SK-N-SH (cell line): ENCODE measurements around the gene ZNF81. TPM values are rescaled to one million over a fixed set of nuclear protein-coding genes. Genes with fewer than 3 reads are reported as not detected.
"Not testable (repeated sequence)": the region's sequence is repeated elsewhere in the genome, so short reads cannot be mapped to it uniquely, and the experiment has no call there.

ENCODE experiments used
- CTCF ChIA-PET: fragments of 300-600, 350-600 bp; formaldehyde crosslinking; extraction: SDS; loops from one replicate; lab custom pipeline; 2021; lab: Yijun Ruan, JAX
- POLR2A ChIA-PET: fragments of 350-600 bp; sonication (Branson Sonifier 250); formaldehyde crosslinking; extraction: SDS; loops from one replicate; lab custom pipeline; 2020; ENCODE audit warnings: antibody characterized with exemption, inconsistent platforms; lab: Yijun Ruan, JAX
- DNase-seq: peaks from one replicate; pipeline ENCODE4 v3.0.0; 2012
- H2AFZ ChIP-seq: fragments of 200-600 bp; sonication (generic); 2 replicates; pipeline ENCODE4 v1.8.1; 2016; ENCODE audit warnings: antibody characterized with exemption, mild to moderate bottlenecking, low read depth
- H3F3A ChIP-seq: fragments of 200-600 bp; sonication (generic); replicated peaks from 2 replicates; pipeline ENCODE3; 2016; ENCODE audit warnings: antibody characterized with exemption, mild to moderate bottlenecking; ENCODE audit not compliant: insufficient read depth
- H3K27ac ChIP-seq, 2 experiments: fragments of 200-500 bp in 1 of 2; fragments of 200-600 bp in 1 of 2; sonication (Bioruptor generic) in 1 of 2; sonication (generic), shearing (Covaris generic) in 1 of 2; 2 replicates each; pipeline versions ENCODE4 v1.5.1 to v1.6.1; 2014 to 2016; ENCODE audit warnings: low read depth in 2 of 2, inconsistent platforms in 1 of 2, low read length in 1 of 2, mild to moderate bottlenecking in 1 of 2, mixed read lengths in 1 of 2
- H3K27me3 ChIP-seq: fragments of 200-600 bp; sonication (generic), shearing (Covaris generic); 2 replicates; pipeline ENCODE4 v1.6.1; 2016; ENCODE audit warnings: mixed run types; ENCODE audit not compliant: insufficient read depth
- H3K36me3 ChIP-seq, 2 experiments: fragments of 200-500 bp in 1 of 2; fragments of 200-600 bp in 1 of 2; sonication (Bioruptor generic) in 1 of 2; sonication (generic) in 1 of 2; replicated peaks in 1 of 2; 2 replicates each; pipeline versions ENCODE3 to v1.5.1; 2014 to 2016; ENCODE audit warnings: low read length in 1 of 2, mild to moderate bottlenecking in 1 of 2; ENCODE audit not compliant: insufficient read depth in 2 of 2, control insufficient read depth in 1 of 2
- H3K4me1 ChIP-seq, 2 experiments: fragments of 200-500 bp in 1 of 2; fragments of 200-600 bp in 1 of 2; sonication (Bioruptor generic) in 1 of 2; sonication (generic), shearing (Covaris generic) in 1 of 2; 2 replicates each; pipeline versions ENCODE4 v1.5.1 to v1.6.1; 2014 to 2016; ENCODE audit warnings: low read depth in 1 of 2, low read length in 1 of 2, mixed run types in 1 of 2; ENCODE audit not compliant: insufficient read depth in 2 of 2, control insufficient read depth in 1 of 2
- H3K4me2 ChIP-seq: fragments of 200-600 bp; sonication (generic), shearing (Covaris generic); 2 replicates; pipeline ENCODE4 v1.6.1; 2017; ENCODE audit warnings: mixed run types
- H3K4me3 ChIP-seq, 2 experiments: fragments of 200-500 bp in 1 of 2; fragments of 200-600 bp in 1 of 2; sonication (Bioruptor generic) in 1 of 2; sonication (generic), shearing (Covaris generic) in 1 of 2; 2 replicates each; pipeline versions ENCODE4 v1.5.1 to v1.8.1; 2014 to 2016; ENCODE audit warnings: low read depth in 2 of 2, inconsistent platforms in 1 of 2, low read length in 1 of 2, mild to moderate bottlenecking in 1 of 2, mixed read lengths in 1 of 2, moderate library complexity in 1 of 2
- H3K79me2 ChIP-seq: fragments of 200-600 bp; sonication (generic); 2 replicates; pipeline ENCODE4 v1.8.1; 2017; ENCODE audit warnings: mild to moderate bottlenecking; ENCODE audit not compliant: insufficient read depth
- H3K9ac ChIP-seq: fragments of 200-600 bp; sonication (generic); 2 replicates; pipeline ENCODE4 v1.6.1; 2017; ENCODE audit warnings: mixed run types
- H3K9me2 ChIP-seq: fragments of 200-600 bp; sonication (generic); 2 replicates; pipeline ENCODE4 v1.6.1; 2017; ENCODE audit warnings: mixed run types
- H3K9me3 ChIP-seq: fragments of 200-600 bp; sonication (generic); 2 replicates; pipeline ENCODE4 v1.6.1; 2017; ENCODE audit warnings: mixed run types, mild to moderate bottlenecking, moderate library complexity
- H4K20me1 ChIP-seq: fragments of 200-600 bp; sonication (generic); 2 replicates; pipeline ENCODE4 v1.6.1; 2017; ENCODE audit warnings: mild to moderate bottlenecking, mixed run types; ENCODE audit not compliant: insufficient read depth
- EP300 ChIP-seq, 2 experiments: IDR thresholded peaks; 2 replicates each; pipeline versions ENCODE4 v1.4.0 to v1.6.1; 2012; ENCODE audit warnings: borderline replicate concordance in 1 of 2, low read depth in 1 of 2, low read length in 1 of 2
- POLR2AphosphoS5 ChIP-seq: IDR thresholded peaks from 2 replicates; pipeline ENCODE4 v1.6.1; 2012; ENCODE audit warnings: low read depth, low read length
- RCOR1 ChIP-seq: fragments of 150-350 bp; IDR thresholded peaks from 2 replicates; pipeline ENCODE4 v1.6.1; 2017; ENCODE audit warnings: antibody characterized with exemption, low read length
- SIN3A ChIP-seq: IDR thresholded peaks from 2 replicates; pipeline ENCODE4 v1.6.1; 2012; ENCODE audit warnings: low read depth, mild to moderate bottlenecking, low read length, moderate library complexity, borderline replicate concordance
- TEAD4 ChIP-seq: IDR thresholded peaks from 2 replicates; pipeline ENCODE4 v1.4.0; 2012; ENCODE audit warnings: mild to moderate bottlenecking, borderline replicate concordance; ENCODE audit not compliant: insufficient read depth
- YY1 ChIP-seq: IDR thresholded peaks from 2 replicates; pipeline ENCODE4 v1.4.0; 2012; ENCODE audit warnings: low read depth, mild to moderate bottlenecking
- WGBS: methylation state at CpG from one replicate; pipeline ENCODE4 v1.1.6; 2017; ENCODE audit warnings: low lambda C conversion rate; 5-methylcytosine and 5-hydroxymethylcytosine counted together
- polyA plus RNA-seq, 3 experiments: library from polyadenylated mRNA; depleted of rRNA; stranded (reverse); fragments of >200 nt; gene quantifications; 2 replicates each; pipeline ENCODE4 v1.2.3, GENCODE V29; 2012
- TF ChIP-seq, protein P1 (sequence below): IDR thresholded peaks from 2 replicates; pipeline ENCODE4 v1.4.0; 2012; ENCODE audit warnings: low read depth
- TF ChIP-seq, protein P2 (sequence below): fragments of 200-600 bp; sonication (generic); IDR thresholded peaks from 2 replicates; pipeline ENCODE4 v1.6.1; 2017; ENCODE audit warnings: antibody characterized with exemption, mild to moderate bottlenecking, moderate library complexity
- TF ChIP-seq, protein P3 (sequence below): IDR thresholded peaks from 2 replicates; pipeline ENCODE4 v1.4.0; 2012; ENCODE audit warnings: low read depth, borderline replicate concordance

The ZNF81 gene
- polyA plus RNA-seq, 1 of the 3 experiments (the other 2 are of a cell fraction), result 3.5 TPM

DNA sequence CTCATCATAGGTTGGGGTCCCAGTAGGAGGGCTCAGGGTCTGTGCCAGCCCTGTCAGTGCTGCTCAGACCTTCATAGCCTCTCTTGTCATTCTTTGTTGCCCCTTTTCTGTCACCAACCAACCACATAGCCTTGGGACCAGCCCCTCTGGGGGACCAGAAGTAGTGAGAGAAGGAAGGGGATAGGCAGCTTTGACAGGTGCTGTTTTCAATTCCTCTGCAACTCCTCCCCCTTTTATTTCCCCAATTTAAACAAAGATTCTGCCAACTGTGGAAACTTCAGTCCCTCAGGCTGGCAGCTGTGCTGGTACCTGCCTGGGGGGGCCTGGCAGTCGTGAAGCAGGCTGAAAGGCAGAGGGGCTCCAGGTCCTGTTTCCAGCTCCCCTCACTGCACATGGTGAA, 30.9 kb upstream of the ZNF81 start:
- H3K4me2 ChIP-seq, H2AFZ ChIP-seq, POLR2A ChIA-PET, H3K9me3 ChIP-seq, H3K27ac ChIP-seq, H3K4me3 ChIP-seq, H4K20me1 ChIP-seq, H3K9me2 ChIP-seq, H3F3A ChIP-seq, DNase-seq, H3K36me3 ChIP-seq, H3K4me1 ChIP-seq, H3K79me2 ChIP-seq, H3K9ac ChIP-seq: not testable (repeated sequence)
- H3K27me3 ChIP-seq, result peaks cover 13% of the 10 kb centered on the region; the same call in 1 of the 2 replicates
- CTCF ChIA-PET, result interaction anchor here (0.6 kb wide), 1 partner anchor 29 kb away, joined by 3 read pairs; no protein-coding TSS in a partner anchor
- WGBS, result 13% methylated on average over 1 of the region's 1 CpG

DNA sequence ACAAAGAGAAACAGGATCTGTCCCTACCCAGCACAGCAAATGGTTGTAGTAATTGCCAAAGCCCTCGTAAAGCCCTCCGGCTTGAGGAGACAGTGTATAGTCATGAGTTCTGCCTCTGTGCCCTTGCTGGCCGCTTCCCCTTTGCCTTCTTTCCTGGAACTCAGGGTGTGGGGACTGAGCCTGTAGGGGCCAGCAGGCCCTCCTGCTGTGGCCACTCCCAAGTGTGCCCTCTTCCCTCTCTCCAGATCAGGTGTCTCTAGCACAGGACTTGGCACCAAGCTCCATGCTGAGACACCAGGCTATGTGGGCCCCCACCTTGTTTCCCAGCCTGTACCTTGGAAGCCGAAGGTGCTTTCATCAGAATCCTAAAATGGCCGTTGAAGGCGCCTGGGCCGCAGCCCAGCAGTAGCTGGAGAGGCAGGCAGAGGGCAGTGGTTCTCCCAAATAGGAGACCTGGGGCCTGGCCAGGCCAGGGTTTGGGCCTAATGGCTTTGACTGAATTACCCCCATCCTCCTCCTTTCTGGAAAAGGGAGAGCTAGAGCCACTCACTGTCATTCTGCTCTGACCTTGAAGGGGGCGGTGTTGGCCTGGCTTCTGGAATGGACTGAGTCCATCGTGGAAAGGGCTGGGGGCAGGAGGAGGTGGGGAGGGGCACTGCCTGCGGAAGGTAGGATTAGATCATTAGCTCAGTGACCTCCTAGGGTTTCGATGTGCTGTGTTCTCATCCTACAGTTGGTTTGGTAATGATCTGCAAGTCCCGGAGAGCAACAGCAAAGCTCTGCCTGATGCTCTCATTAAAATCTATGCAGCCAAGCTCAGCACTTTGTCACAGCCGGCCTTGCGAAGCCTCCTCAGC, 30.1 kb upstream of the ZNF81 start:
- 59% methylated on average over 8 of the region's 14 CpGs for WGBS
- H2AFZ ChIP-seq, H3K9ac ChIP-seq, H4K20me1 ChIP-seq, H3K9me2 ChIP-seq, H3K4me2 ChIP-seq, H3F3A ChIP-seq, DNase-seq, H3K9me3 ChIP-seq, H3K36me3 ChIP-seq, H3K27ac ChIP-seq, H3K79me2 ChIP-seq, POLR2A ChIA-PET, H3K27me3 ChIP-seq, H3K4me1 ChIP-seq, H3K4me3 ChIP-seq: not testable (repeated sequence)
- CTCF ChIA-PET, result interaction anchor here (1.9 kb wide), 1 partner anchor 220 kb away, joined by 6 read pairs; no protein-coding TSS in a partner anchor

DNA sequence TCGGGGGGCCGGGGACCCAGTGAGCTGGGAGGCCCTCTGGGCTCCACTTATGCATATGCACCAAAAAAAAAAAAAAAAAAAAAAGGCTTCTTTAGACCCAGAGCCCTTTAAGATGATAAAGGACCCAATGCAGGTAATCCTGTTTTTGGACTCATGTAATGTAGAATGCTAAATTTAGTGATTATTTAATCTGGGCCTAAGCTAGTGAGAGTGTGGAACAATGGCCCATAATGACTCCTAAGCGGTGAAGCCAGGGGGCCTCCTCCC, 29.5 kb upstream of the ZNF81 start:
- H3K9me2 ChIP-seq, H3K4me3 ChIP-seq, H3K4me1 ChIP-seq, H3K79me2 ChIP-seq, POLR2A ChIA-PET, H2AFZ ChIP-seq, DNase-seq, H3K4me2 ChIP-seq, H3F3A ChIP-seq, H3K36me3 ChIP-seq, H3K9ac ChIP-seq, H3K27me3 ChIP-seq, H3K27ac ChIP-seq, H4K20me1 ChIP-seq, H3K9me3 ChIP-seq: not testable (repeated sequence)
- CTCF ChIA-PET, result interaction anchor here (1.9 kb wide), 1 partner anchor 219 kb away, joined by 6 read pairs; no protein-coding TSS in a partner anchor
- 26% methylated on average over 3 of the region's 3 CpGs for WGBS

DNA sequence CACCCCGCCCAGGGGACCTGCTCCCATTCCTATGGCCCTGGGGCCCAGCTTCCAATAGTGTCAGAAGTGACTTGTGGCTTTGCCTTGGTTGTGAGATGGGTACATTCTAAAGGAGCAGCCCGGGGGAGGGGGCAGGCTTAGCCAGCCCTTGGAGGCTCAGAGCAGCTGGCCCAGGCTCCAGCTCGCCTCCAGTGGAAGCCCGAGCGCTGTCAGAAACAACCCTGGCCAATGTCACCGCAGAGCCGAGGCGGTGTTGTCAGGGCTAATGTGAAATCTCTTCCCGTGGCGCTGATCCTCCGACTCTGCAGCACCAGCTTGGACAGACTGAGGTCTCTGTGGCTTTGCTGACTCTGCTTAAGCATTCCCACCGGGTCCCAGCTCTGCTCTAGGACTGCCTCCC, 29.2 kb upstream of the ZNF81 start:
- CTCF ChIA-PET, result interaction anchor here (1.9 kb wide), 1 partner anchor 219 kb away, joined by 6 read pairs; no protein-coding TSS in a partner anchor
- H3K9ac ChIP-seq, result no peak overlapping the region
- no peaks in the 10 kb centered on the region for H3F3A ChIP-seq
- no peaks in the 10 kb centered on the region for H3K9me2 ChIP-seq
- no peaks in the 10 kb centered on the region for H3K4me1 ChIP-seq
- H3K27me3 ChIP-seq, result peaks cover 8% of the 10 kb centered on the region; the same call in 1 of the 2 replicates
- no peaks in the 10 kb centered on the region for H3K79me2 ChIP-seq
- no peaks in the 10 kb centered on the region for H3K36me3 ChIP-seq
- H3K4me3 ChIP-seq, result no peak overlapping the region
- no peak overlapping the region for H3K27ac ChIP-seq
- POLR2A ChIA-PET, result no interaction called here
- no peak overlapping the region for H3K4me2 ChIP-seq
- 41% methylated on average over 4 of the region's 12 CpGs for WGBS
- no peak overlapping the region for H2AFZ ChIP-seq
- DNase-seq, result no peak
- H4K20me1 ChIP-seq, result no peaks in the 10 kb centered on the region
- no peaks in the 10 kb centered on the region for H3K9me3 ChIP-seq
- TF ChIP-seq POLR2AphosphoS5, result no peak
- TF ChIP-seq, protein P1, sequence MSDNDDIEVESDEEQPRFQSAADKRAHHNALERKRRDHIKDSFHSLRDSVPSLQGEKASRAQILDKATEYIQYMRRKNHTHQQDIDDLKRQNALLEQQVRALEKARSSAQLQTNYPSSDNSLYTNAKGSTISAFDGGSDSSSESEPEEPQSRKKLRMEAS, result no peak
- TF ChIP-seq TEAD4, result no peak
- no peak for TF ChIP-seq SIN3A
- TF ChIP-seq, protein P2, sequence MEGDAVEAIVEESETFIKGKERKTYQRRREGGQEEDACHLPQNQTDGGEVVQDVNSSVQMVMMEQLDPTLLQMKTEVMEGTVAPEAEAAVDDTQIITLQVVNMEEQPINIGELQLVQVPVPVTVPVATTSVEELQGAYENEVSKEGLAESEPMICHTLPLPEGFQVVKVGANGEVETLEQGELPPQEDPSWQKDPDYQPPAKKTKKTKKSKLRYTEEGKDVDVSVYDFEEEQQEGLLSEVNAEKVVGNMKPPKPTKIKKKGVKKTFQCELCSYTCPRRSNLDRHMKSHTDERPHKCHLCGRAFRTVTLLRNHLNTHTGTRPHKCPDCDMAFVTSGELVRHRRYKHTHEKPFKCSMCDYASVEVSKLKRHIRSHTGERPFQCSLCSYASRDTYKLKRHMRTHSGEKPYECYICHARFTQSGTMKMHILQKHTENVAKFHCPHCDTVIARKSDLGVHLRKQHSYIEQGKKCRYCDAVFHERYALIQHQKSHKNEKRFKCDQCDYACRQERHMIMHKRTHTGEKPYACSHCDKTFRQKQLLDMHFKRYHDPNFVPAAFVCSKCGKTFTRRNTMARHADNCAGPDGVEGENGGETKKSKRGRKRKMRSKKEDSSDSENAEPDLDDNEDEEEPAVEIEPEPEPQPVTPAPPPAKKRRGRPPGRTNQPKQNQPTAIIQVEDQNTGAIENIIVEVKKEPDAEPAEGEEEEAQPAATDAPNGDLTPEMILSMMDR, result no peak
- TF ChIP-seq, protein P3, sequence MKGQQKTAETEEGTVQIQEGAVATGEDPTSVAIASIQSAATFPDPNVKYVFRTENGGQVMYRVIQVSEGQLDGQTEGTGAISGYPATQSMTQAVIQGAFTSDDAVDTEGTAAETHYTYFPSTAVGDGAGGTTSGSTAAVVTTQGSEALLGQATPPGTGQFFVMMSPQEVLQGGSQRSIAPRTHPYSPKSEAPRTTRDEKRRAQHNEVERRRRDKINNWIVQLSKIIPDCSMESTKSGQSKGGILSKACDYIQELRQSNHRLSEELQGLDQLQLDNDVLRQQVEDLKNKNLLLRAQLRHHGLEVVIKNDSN, result no peak
- no peak for TF ChIP-seq EP300 (IDR thresholded peaks at IDR 0.05; ENCODE audit: borderline replicate concordance in 1 of 2, low read depth in 1 of 2, low read length in 1 of 2)
- TF ChIP-seq YY1, result no peak
- no peak for TF ChIP-seq RCOR1
